SH-SY5Y (cell line): ENCODE measurements around the gene MIF.

Experiments used
- GATA2 ChIP-seq: IDR thresholded peaks from 2 replicates; pipeline ENCODE4 v1.6.1; 2011; ENCODE audit warnings: mild to moderate bottlenecking, low read depth, low read length
- GATA3 ChIP-seq: IDR thresholded peaks from 2 replicates; pipeline ENCODE4 v1.6.1; 2011; ENCODE audit warnings: low read depth, mild to moderate bottlenecking, low read length, moderate library complexity

- TF ChIP-seq GATA2: no peak
- TF ChIP-seq GATA3: no peak
Observed at GRCh38 chr22:23849009-23850006, 44.9 kb upstream of the MIF start.
